ENCODE data around the gene CAMK4. TPM values are rescaled to one million over a fixed set of nuclear protein-coding genes. Genes with fewer than 3 reads are reported as not detected.

CAMK4 gene
- total and polyA plus RNA-seq, 4 donors: 0.08 to 0.90 (median 0.62) TPM; not detected in 1

- intact Hi-C loops (cut with DNase I): no loop called here
- Histone ChIP-seq H3K27ac (ENCODE audit: low read depth in 1 of 2, low read length in 2 of 2) (no peak overlapping the region), H3K27me3 (ENCODE audit: control insufficient read depth in 1 of 2, insufficient read depth in 2 of 2, low read length in 1 of 2) (no peaks in the 10 kb centered on the region), H3K9me3 (ENCODE audit: control insufficient read depth, low read length) (no peaks in the 10 kb centered on the region), H3K4me3 (ENCODE audit: low read length in 2 of 2) (no peak overlapping the region), H3K36me3 (ENCODE audit: control insufficient read depth in 1 of 2, insufficient read depth in 2 of 2, low read length in 1 of 2) (no peaks in the 10 kb centered on the region), H3K4me1 (ENCODE audit: control insufficient read depth in 1 of 2, insufficient read depth in 2 of 2, low read length in 2 of 2) (no peaks in the 10 kb centered on the region)
- no peak for ATAC-seq (ENCODE audit: low FRiP score)
- 53 to 57% methylated on average over 2 of the region's 2 CpGs for WGBS, 2 donors
- no peak for DNase-seq
These were observed 136.0 kb downstream of the CAMK4 start for GRCh38 chr5:111360173-111360572.

- intact Hi-C loops (cut with DNase I): no loop called here
- WGBS, 2 donors: 75 to 78% methylated on average over 2 of the region's 2 CpGs
- no peak for DNase-seq
- H3K27ac ChIP-seq (ENCODE audit: low read depth in 1 of 2, low read length in 2 of 2): no peak overlapping the region
- no peak overlapping the region for H3K4me3 ChIP-seq (ENCODE audit: low read length in 2 of 2)
- no peaks in the 10 kb centered on the region for H3K36me3 ChIP-seq (ENCODE audit: control insufficient read depth in 1 of 2, insufficient read depth in 2 of 2, low read length in 1 of 2)
- H3K27me3 ChIP-seq (ENCODE audit: control insufficient read depth in 1 of 2, insufficient read depth in 2 of 2, low read length in 1 of 2): no peaks in the 10 kb centered on the region
- no peak for ATAC-seq (ENCODE audit: low FRiP score)
- H3K9me3 ChIP-seq (ENCODE audit: control insufficient read depth, low read length): no peaks in the 10 kb centered on the region
- no peaks in the 10 kb centered on the region for H3K4me1 ChIP-seq (ENCODE audit: control insufficient read depth in 1 of 2, insufficient read depth in 2 of 2, low read length in 2 of 2)
These were observed 140.8 kb downstream of the CAMK4 start for GRCh38 chr5:111364992-111365391.

DNA sequence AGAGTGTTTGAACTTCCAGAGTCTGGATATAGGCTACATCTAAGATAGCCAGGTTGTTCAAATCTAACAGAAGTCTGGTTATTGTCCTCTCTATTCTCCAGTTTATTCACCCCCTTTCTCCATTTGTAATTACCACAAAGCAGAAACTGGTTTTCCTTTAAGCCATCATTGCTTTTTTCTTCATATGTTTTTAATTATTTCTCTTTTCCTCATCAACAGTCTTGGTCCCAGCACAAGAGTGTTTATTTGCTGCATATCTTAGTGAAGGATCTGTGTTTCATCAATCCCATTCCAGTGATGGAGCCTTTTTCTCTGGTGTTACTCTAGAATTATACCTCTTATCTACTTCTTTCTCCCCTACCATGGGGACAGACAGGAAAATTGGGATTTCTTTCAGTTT, 142.2 kb downstream of the CAMK4 start:
- no peak for ATAC-seq (ENCODE audit: low FRiP score)
- intact Hi-C loops (cut with DNase I): no loop called here
- DNase-seq: no peak
- Histone ChIP-seq H3K9me3 (ENCODE audit: control insufficient read depth, low read length) (no peaks in the 10 kb centered on the region), H3K27ac (ENCODE audit: low read depth in 1 of 2, low read length in 2 of 2) (no peak overlapping the region), H3K4me1 (ENCODE audit: control insufficient read depth in 1 of 2, insufficient read depth in 2 of 2, low read length in 2 of 2) (no peaks in the 10 kb centered on the region), H3K36me3 (ENCODE audit: control insufficient read depth in 1 of 2, insufficient read depth in 2 of 2, low read length in 1 of 2) (no peaks in the 10 kb centered on the region), H3K27me3 (ENCODE audit: control insufficient read depth in 1 of 2, insufficient read depth in 2 of 2, low read length in 1 of 2) (no peaks in the 10 kb centered on the region), H3K4me3 (ENCODE audit: low read length in 2 of 2) (no peak overlapping the region)

DNA sequence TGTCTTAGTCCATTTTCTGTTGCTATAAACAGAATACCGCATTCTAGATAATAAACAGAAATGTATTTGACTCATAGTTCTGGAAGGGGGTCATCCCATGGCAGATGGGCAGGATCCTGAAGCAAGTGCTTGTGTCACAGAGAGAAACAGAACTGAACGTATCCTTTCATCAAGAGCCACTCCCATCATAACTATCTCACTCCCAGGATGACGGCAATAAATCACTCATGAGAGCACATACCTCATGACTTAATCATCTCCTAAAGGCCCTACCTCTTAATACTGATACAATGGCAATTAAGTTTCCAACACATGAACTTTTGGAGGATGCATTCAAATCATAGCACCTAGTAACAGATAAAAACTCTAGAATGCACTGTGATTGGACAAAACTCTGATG, 142.9 kb downstream of the CAMK4 start:
- H3K4me3 ChIP-seq (ENCODE audit: low read length in 2 of 2): no peak overlapping the region
- no peak overlapping the region for H3K27ac ChIP-seq (ENCODE audit: low read depth in 1 of 2, low read length in 2 of 2)
- H3K9me3 ChIP-seq (ENCODE audit: control insufficient read depth, low read length): no peaks in the 10 kb centered on the region
- DNase-seq (no peak), ATAC-seq (ENCODE audit: low FRiP score) (no peak)
- H3K36me3 ChIP-seq (ENCODE audit: control insufficient read depth in 1 of 2, insufficient read depth in 2 of 2, low read length in 1 of 2): no peaks in the 10 kb centered on the region
- H3K27me3 ChIP-seq (ENCODE audit: control insufficient read depth in 1 of 2, insufficient read depth in 2 of 2, low read length in 1 of 2): no peaks in the 10 kb centered on the region
- intact Hi-C loops (cut with DNase I): no loop called here
- H3K4me1 ChIP-seq (ENCODE audit: control insufficient read depth in 1 of 2, insufficient read depth in 2 of 2, low read length in 2 of 2): no peaks in the 10 kb centered on the region
- 86 to 95% methylated on average over 3 of the region's 3 CpGs for WGBS, 2 donors

GRCh38 chr5:111372799-111373198, 148.6 kb downstream of the CAMK4 start:
- Histone ChIP-seq H3K27me3 (ENCODE audit: control insufficient read depth in 1 of 2, insufficient read depth in 2 of 2, low read length in 1 of 2) (no peaks in the 10 kb centered on the region), H3K27ac (ENCODE audit: low read depth in 1 of 2, low read length in 2 of 2) (no peak overlapping the region), H3K9me3 (ENCODE audit: control insufficient read depth, low read length) (no peaks in the 10 kb centered on the region), H3K4me3 (ENCODE audit: low read length in 2 of 2) (no peak overlapping the region), H3K36me3 (ENCODE audit: control insufficient read depth in 1 of 2, insufficient read depth in 2 of 2, low read length in 1 of 2) (no peaks in the 10 kb centered on the region), H3K4me1 (ENCODE audit: control insufficient read depth in 1 of 2, insufficient read depth in 2 of 2, low read length in 2 of 2) (no peaks in the 10 kb centered on the region)
- no peak for DNase-seq
- 99 to 100% methylated on average over 1 of the region's 1 CpG for WGBS, 2 donors
- intact Hi-C loops (cut with DNase I): no loop called here
- ATAC-seq (ENCODE audit: low FRiP score): no peak

DNA sequence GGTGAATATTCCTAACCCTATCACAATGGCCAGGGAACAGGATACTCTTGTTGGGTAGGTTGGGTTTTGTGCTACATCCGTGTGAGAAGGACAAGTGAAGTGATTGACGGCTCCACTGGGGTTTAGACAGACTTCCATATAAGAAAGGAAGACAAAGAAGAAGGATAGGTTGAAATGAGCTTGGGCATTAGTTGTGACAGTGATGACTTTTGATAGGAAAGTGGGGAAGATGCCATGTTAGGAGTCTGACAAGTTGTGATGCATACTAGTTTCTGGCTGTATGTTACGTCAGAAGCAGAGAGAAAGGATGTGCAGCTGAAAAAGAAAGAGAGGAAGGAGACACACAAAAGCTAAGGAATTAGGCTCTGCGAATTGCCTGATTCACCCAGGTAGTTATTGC, 150.2 kb downstream of the CAMK4 start:
- no peaks in the 10 kb centered on the region for H3K27me3 ChIP-seq (ENCODE audit: control insufficient read depth in 1 of 2, insufficient read depth in 2 of 2, low read length in 1 of 2)

GRCh38 chr5:111375645-111376044, 151.5 kb downstream of the CAMK4 start:
- H3K9me3 ChIP-seq (ENCODE audit: control insufficient read depth, low read length): no peaks in the 10 kb centered on the region
- intact Hi-C loops (cut with DNase I): no loop called here
- ATAC-seq (ENCODE audit: low FRiP score) (no peak), DNase-seq (no peak)
- H3K4me3 ChIP-seq (ENCODE audit: low read length in 2 of 2): no peak overlapping the region
- no peaks in the 10 kb centered on the region for H3K4me1 ChIP-seq (ENCODE audit: control insufficient read depth in 1 of 2, insufficient read depth in 2 of 2, low read length in 2 of 2)
- no peak overlapping the region for H3K27ac ChIP-seq (ENCODE audit: low read depth in 1 of 2, low read length in 2 of 2)
- 92 to 100% methylated on average over 2 of the region's 2 CpGs for WGBS, 2 donors
- no peaks in the 10 kb centered on the region for H3K36me3 ChIP-seq (ENCODE audit: control insufficient read depth in 1 of 2, insufficient read depth in 2 of 2, low read length in 1 of 2)
- H3K27me3 ChIP-seq (ENCODE audit: control insufficient read depth in 1 of 2, insufficient read depth in 2 of 2, low read length in 1 of 2): no peaks in the 10 kb centered on the region

More for the DNA sequence above, 150.2 kb downstream of the CAMK4 start:
- DNase-seq (no peak), ATAC-seq (ENCODE audit: low FRiP score) (no peak)
- Histone ChIP-seq H3K27ac (ENCODE audit: low read depth in 1 of 2, low read length in 2 of 2) (no peak overlapping the region), H3K4me3 (ENCODE audit: low read length in 2 of 2) (no peak overlapping the region), H3K9me3 (ENCODE audit: control insufficient read depth, low read length) (no peaks in the 10 kb centered on the region), H3K36me3 (ENCODE audit: control insufficient read depth in 1 of 2, insufficient read depth in 2 of 2, low read length in 1 of 2) (no peaks in the 10 kb centered on the region), H3K4me1 (ENCODE audit: control insufficient read depth in 1 of 2, insufficient read depth in 2 of 2, low read length in 2 of 2) (no peaks in the 10 kb centered on the region)
- intact Hi-C loops (cut with DNase I): no loop called here
- 73 to 74% methylated on average over 4 of the region's 4 CpGs for WGBS, 2 donors

GRCh38 chr5:111377306-111377705, 153.1 kb downstream of the CAMK4 start:
- intact Hi-C loops (cut with DNase I): no loop called here

DNA sequence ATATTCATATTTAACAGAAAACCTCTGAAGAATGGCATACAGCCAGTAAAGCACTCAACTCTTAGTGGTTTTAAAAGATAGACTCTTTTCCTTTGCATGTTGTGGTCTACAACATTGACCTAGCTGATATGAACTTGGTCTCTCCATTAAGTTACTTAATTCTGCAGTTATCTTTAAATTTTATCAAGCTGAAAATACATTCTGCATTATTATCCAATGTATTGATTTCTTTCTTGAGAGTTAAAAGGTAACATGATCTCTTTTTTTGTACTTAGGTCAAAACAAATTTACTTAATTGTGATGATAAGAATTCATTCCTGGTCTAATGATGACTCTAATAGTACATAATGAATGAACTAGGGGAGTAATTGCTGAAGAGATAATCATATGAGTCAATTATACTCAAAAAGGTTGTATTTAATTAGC, 155.2 kb downstream of the CAMK4 start:
- Histone ChIP-seq H3K27me3 (ENCODE audit: control insufficient read depth in 1 of 2, insufficient read depth in 2 of 2, low read length in 1 of 2) (no peaks in the 10 kb centered on the region), H3K4me1 (ENCODE audit: control insufficient read depth in 1 of 2, insufficient read depth in 2 of 2, low read length in 2 of 2) (no peaks in the 10 kb centered on the region), H3K4me3 (ENCODE audit: low read length in 2 of 2) (no peak overlapping the region), H3K27ac (ENCODE audit: low read depth in 1 of 2, low read length in 2 of 2) (no peak overlapping the region), H3K36me3 (ENCODE audit: control insufficient read depth in 1 of 2, insufficient read depth in 2 of 2, low read length in 1 of 2) (no peaks in the 10 kb centered on the region), H3K9me3 (ENCODE audit: control insufficient read depth, low read length) (no peaks in the 10 kb centered on the region)
- DNase-seq (no peak), ATAC-seq (ENCODE audit: low FRiP score) (no peak)
- intact Hi-C loops (cut with DNase I): no loop called here

More at GRCh38 chr5:111377306-111377705, 153.1 kb downstream of the CAMK4 start:
- ATAC-seq (ENCODE audit: low FRiP score): no peak
- H3K27ac ChIP-seq (ENCODE audit: low read depth in 1 of 2, low read length in 2 of 2): no peak overlapping the region
- no peaks in the 10 kb centered on the region for H3K4me1 ChIP-seq (ENCODE audit: control insufficient read depth in 1 of 2, insufficient read depth in 2 of 2, low read length in 2 of 2)
- H3K9me3 ChIP-seq (ENCODE audit: control insufficient read depth, low read length): no peaks in the 10 kb centered on the region
- no peaks in the 10 kb centered on the region for H3K27me3 ChIP-seq (ENCODE audit: control insufficient read depth in 1 of 2, insufficient read depth in 2 of 2, low read length in 1 of 2)
- no peaks in the 10 kb centered on the region for H3K36me3 ChIP-seq (ENCODE audit: control insufficient read depth in 1 of 2, insufficient read depth in 2 of 2, low read length in 1 of 2)
- no peak for DNase-seq
- H3K4me3 ChIP-seq (ENCODE audit: low read length in 2 of 2): no peak overlapping the region

Measured in aorta (tissue), 5 donors.